Muscle of leg (tissue), 11 donors: ENCODE measurements around the gene GRAMD2A. TPM values are rescaled to one million over a fixed set of nuclear protein-coding genes. Genes with fewer than 3 reads are reported as not detected.
"Not testable (repeated sequence)": the region's sequence is repeated elsewhere in the genome, so short reads cannot be mapped to it uniquely, and the experiment has no call there.

Experiments
- DNase-seq: peaks from one replicate; pipeline ENCODE4 v3.0.0; 2013
- H3K27ac ChIP-seq: one replicate; pipeline ENCODE4 v1.5.1; 2013; ENCODE audit warnings: mild to moderate bottlenecking, low read length, control low read depth
- H3K27me3 ChIP-seq: one replicate; pipeline ENCODE4 v1.6.1; 2013; ENCODE audit warnings: low read length; ENCODE audit not compliant: control insufficient read depth, insufficient read depth
- H3K36me3 ChIP-seq: one replicate; pipeline ENCODE4 v1.6.1; 2013; ENCODE audit warnings: low read length; ENCODE audit not compliant: control insufficient read depth, insufficient read depth
- H3K4me1 ChIP-seq: one replicate; pipeline ENCODE4 v1.6.1; 2013; ENCODE audit warnings: low read length; ENCODE audit not compliant: control insufficient read depth, insufficient read depth
- H3K4me3 ChIP-seq: one replicate; pipeline ENCODE4 v1.5.1; 2013; ENCODE audit warnings: low read length, control low read depth
- H3K9me3 ChIP-seq: replicated peaks from 2 replicates; pipeline ENCODE4 v1.6.1; 2013; ENCODE audit warnings: low read depth, low read length; ENCODE audit not compliant: control insufficient read depth
- WGBS: methylation state at CpG from one replicate; pipeline ENCODE4 v1.1.5; 2013; ENCODE audit warnings: missing lambda C conversion rate; ENCODE audit not compliant: insufficient coverage; 5-methylcytosine and 5-hydroxymethylcytosine counted together
- polyA plus RNA-seq, 8 donors: library from polyadenylated mRNA; unstranded; fragments of 120-200 nt; gene quantifications; one replicate each; pipeline versions ENCODE4 v1.2.1 to v1.2.3, GENCODE V29; 2013; ENCODE audit warnings: inconsistent platforms in 1 of 8, low replicate concordance in 1 of 8; ENCODE audit not compliant: insufficient read length in 8 of 8, insufficient read depth in 1 of 8
- total RNA-seq: library from RNA; stranded (reverse); fragments of 120-200 nt; gene quantifications from one replicate; pipeline ENCODE4 v1.2.4, GENCODE V29; 2013

The GRAMD2A gene
- total and polyA plus RNA-seq, 9 donors: 0.61 to 2.8 (median 1.5) TPM

DNA sequence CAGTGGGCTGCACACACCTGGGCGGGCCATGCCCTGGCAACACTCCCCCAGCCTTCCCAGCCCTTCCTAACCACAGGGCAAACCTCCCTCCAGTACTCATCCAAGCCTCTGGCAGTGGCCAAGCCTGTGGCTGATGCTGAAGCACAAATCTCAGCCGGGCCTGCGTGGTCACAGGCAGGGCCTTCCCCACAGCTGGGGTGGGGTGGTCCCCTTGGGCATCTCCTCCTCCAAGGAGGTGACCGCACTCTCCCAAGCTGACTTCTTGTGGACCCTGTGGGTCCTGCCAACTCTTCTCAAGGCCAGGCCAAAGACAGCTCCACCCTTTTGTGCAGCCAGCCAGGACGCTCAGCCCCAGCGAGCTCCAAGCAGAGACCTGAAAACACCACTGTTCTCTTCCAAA lies 21.4 kb downstream of the GRAMD2A start:
- no peaks in the 10 kb centered on the region for H3K36me3 ChIP-seq
- DNase-seq: no peak
- H3K4me1 ChIP-seq: peaks cover 11% of the 10 kb centered on the region
- H3K4me3 ChIP-seq: no peak overlapping the region
- no peaks in the 10 kb centered on the region for H3K9me3 ChIP-seq
- H3K27me3 ChIP-seq: peaks cover 2% of the 10 kb centered on the region
- WGBS: 56% methylated on average over 6 of the region's 6 CpGs
- no peak overlapping the region for H3K27ac ChIP-seq

DNA sequence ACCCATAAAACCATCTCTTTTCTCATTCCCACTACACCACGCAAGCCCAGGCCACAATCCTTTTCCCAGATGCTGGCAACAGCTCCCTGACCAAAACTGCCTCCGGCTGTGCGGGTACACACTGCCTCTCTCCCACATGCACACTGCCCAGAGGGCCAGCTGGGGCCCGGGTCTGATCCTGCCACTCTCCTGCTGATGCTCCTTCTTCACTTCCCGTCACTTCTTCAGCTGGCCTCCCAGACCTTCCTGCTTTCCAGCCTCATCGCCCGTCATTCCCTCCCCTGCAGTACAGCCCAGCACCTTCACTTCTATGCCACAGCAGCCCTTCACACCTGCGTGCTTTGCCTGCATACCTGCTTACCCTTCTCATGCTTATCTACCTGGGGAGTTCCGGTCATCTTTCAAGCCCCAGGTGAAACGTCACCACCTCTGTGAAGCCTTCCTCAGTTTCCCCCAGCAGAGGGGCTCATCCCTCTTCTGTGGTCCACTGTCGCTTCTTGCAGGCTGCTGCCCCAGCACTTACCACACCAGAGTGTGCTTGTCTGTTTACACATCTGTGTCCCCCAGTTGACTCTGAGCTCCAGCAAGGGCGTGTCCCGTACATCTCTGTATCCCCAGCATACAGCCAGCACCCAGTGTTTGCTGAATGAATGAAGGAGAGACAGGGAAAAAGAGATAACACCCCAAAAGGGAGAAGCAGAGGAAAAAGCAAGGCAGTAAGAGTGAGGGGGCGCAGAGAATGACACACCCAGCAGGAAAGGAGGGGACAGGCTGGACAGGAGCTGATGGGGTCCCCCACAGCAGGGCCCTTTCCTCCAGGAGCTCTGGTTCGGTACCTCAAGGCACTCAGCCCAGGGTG lies 22.2 kb downstream of the GRAMD2A start:
- H3K9me3 ChIP-seq: no peaks in the 10 kb centered on the region
- DNase-seq: no peak
- H3K36me3 ChIP-seq: no peaks in the 10 kb centered on the region
- 75% methylated on average over 13 of the region's 15 CpGs for WGBS
- no peak overlapping the region for H3K4me3 ChIP-seq
- peaks cover 2% of the 10 kb centered on the region for H3K27me3 ChIP-seq
- no peak overlapping the region for H3K27ac ChIP-seq
- H3K4me1 ChIP-seq: peaks cover 9% of the 10 kb centered on the region

DNA sequence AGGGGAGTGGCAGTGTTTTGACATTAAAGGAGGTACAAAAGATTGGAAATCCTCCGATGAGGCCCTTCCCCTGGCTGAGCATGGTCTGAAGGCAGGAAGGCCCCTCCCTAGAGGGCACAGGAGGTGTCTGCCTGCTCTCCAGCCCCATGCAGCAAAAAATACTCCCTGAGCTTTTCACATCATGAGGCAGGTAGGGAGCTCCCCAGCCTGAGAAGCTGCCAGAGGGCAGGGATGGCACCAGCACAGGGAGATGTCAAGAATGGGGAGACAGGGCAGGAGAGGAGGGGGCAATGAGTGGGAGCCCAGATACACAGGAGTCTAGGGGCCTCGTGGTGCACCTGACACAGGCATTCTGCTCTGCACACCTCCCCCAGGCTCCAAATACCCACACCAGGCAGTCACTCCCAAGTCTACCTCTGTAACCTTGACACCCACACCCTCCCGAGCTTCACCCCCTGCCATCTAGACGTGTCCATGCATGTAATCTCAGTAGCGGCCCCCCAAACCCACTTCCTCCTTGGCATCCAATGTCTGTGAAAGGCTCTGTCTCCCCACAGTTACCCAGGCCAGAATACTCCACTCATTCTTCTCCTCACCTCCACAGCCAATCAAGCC lies 22.9 kb downstream of the GRAMD2A start:
- peaks cover 2% of the 10 kb centered on the region for H3K4me1 ChIP-seq
- no peak overlapping the region for H3K4me3 ChIP-seq
- no peaks in the 10 kb centered on the region for H3K9me3 ChIP-seq
- WGBS: 67% methylated on average over 5 of the region's 5 CpGs
- H3K36me3 ChIP-seq: no peaks in the 10 kb centered on the region
- no peak for DNase-seq
- peaks cover 2% of the 10 kb centered on the region for H3K27me3 ChIP-seq
- H3K27ac ChIP-seq: no peak overlapping the region

DNA sequence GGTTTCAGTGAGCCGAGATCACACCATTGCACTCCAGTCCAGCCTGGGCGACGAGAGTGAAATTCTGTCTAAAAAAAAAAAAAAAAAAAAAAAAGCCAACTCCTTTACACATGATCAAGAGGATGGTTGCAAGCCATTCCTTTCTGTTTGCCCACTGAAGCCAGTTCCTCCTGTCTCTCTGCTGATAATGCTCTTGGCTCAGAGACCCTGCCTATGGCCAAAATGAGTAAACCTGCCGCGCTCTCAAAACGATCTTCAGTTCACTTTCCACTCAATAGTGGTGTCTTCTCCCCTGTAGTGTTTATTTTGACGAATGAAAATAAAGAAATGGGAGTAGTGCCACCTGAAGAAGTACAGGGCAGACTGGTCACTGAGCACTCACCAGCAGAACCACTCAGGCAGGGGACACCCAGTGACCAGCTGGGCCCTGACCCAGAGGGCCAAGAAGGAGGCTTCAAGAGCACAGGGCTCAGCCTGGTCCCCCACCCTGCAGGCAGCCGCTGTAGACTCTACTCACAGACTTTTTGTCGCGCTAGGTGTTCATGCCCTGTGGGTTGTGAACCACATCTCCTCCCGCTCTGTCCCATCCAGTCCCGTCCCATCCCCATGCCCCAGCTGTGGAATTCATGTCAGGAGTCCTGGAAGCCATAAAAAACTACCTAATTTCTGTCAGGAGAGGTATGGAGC lies 23.6 kb downstream of the GRAMD2A start:
- Histone ChIP-seq H3K4me1 (peaks cover 2% of the 10 kb centered on the region), H3K27me3 (peaks cover 2% of the 10 kb centered on the region), H3K36me3 (no peaks in the 10 kb centered on the region), H3K27ac (no peak overlapping the region), H3K9me3 (no peaks in the 10 kb centered on the region), H3K4me3 (no peak overlapping the region)
- 86% methylated on average over 1 of the region's 12 CpGs for WGBS
- DNase-seq: no peak

DNA sequence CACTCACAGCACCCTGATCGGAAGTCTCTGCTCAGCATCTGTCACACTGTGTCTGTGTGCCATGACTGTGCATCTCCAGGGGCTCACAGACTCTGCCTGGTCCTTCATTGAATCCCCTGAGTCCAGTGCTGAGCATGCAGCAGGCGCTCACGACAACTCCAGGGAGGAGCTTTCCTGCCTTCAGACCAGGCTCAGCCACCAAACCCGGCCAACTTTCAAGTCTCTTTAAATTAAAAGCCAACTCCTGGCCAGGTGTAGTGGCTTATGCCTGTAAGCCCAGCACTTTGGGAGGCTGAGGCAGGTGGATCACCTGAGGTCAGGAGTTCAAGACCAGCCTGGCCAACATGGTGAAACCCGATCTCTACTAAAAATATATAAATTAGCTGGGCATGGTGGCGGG lies 24.2 kb downstream of the GRAMD2A start:
- Histone ChIP-seq H3K4me1 (peaks cover 8% of the 10 kb centered on the region), H3K36me3 (no peaks in the 10 kb centered on the region), H3K9me3 (no peaks in the 10 kb centered on the region), H3K27me3 (peaks cover 2% of the 10 kb centered on the region), H3K4me3 (no peak overlapping the region), H3K27ac (no peak overlapping the region)
- 100% methylated on average over 1 of the region's 6 CpGs for WGBS
- no peak for DNase-seq

DNA sequence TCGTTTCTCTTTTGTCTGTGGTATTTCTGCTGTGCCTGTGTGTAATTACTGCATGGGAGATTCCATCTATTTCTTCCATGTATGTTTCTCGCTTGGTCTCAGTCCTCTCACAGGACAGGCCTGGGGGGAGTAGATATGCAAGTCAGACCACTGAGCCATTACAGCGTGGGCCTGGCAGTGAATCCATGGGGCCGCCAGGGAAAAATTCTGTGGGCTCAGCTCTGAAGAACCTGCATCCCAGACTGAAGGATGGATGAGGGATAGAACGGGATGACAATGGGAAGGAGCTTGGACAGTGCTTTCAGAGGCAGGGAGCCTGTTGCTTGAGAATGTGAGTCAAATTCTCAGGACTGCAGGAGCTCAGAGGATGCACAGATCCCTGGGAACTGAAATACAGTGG lies 24.8 kb downstream of the GRAMD2A start:
- Histone ChIP-seq H3K36me3 (no peaks in the 10 kb centered on the region), H3K27ac (no peak overlapping the region), H3K27me3 (peaks cover 2% of the 10 kb centered on the region), H3K9me3 (no peaks in the 10 kb centered on the region), H3K4me3 (no peak overlapping the region), H3K4me1 (peaks cover 13% of the 10 kb centered on the region)
- WGBS: 67% methylated on average over 4 of the region's 5 CpGs
- DNase-seq: no peak

DNA sequence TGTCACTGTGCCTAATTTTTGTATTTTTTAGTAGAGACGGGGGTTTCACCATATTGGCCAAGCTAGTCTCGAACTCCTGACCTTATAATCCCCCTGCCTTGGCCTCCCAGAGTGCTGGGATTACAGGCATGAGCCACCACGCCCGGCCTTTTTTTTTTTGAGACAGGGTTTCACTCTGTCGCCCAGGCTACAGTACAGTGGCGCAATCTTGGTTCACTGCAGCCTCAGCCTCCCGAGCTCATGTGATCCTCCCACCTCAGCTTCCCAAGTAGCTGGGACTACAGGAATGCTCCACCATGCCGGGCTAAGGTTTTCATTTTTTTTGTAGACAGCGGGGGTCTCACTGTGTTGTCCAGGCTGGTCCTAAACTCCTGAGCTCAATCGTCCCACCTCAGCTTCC lies 25.6 kb downstream of the GRAMD2A start:
- WGBS: 89% methylated on average over 7 of the region's 10 CpGs
- not testable (repeated sequence) for H3K27me3 ChIP-seq, H3K4me3 ChIP-seq, H3K9me3 ChIP-seq, H3K27ac ChIP-seq, DNase-seq, H3K36me3 ChIP-seq
- H3K4me1 ChIP-seq: peaks cover 13% of the 10 kb centered on the region

DNA sequence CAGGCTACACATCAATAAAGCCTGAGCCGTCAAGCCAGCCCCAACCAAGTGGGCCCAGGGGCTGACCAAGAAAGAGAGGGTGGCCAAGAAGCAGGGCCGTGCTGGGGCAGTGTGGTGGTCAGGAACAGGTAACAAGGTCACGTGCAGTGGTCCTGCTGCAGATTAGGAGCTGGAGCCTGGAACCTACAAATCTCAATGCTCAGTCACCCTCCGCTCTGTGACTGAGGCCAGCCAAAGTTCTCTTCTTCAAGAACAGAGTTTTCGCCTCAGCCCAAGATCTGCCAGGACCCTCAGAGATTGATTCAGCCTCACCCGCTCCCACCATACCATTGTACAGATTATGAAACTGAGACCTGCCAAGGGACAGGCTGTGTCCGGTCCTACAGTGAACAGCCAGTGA lies 26.9 kb downstream of the GRAMD2A start:
- no peak overlapping the region for H3K4me3 ChIP-seq
- no peaks in the 10 kb centered on the region for H3K36me3 ChIP-seq
- peaks cover 13% of the 10 kb centered on the region for H3K4me1 ChIP-seq
- H3K27me3 ChIP-seq: no peaks in the 10 kb centered on the region
- no peak overlapping the region for H3K27ac ChIP-seq
- 86% methylated on average over 6 of the region's 7 CpGs for WGBS
- H3K9me3 ChIP-seq: no peaks in the 10 kb centered on the region
- DNase-seq: no peak

DNA sequence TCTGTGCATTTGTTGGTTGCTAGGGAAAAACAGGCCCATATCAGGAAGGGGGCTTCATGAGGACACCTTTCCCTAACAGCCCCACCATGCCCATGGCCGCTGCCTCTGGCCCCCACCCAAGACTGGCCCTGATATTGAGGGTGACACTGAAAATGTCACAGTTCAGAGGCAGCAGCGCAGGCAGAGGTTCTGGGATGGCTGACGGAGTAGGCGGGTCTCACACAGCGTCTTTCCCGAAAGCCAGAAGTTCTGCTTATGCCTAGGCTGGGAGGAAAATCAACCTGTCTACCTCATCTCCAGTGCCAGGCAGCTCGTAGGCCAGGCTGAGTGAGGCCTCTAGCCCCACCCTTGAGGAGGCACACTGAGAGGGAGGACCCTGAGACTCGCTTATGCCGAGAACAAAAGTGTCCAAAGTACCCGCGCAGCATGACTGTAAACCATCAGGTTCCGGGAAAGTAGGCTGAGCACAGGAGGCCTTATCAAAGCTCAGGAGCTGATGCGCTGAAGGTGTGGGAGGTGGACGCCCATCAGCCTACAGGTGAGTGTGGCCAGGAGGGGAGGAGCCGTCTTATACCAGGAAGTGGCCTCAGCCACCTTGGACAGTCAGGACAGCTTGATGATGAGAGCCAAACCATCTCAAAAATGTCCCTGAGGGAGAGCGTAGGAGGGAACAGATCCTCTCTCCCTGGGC lies 27.5 kb downstream of the GRAMD2A start:
- no peak overlapping the region for H3K4me3 ChIP-seq
- WGBS: 86% methylated on average over 12 of the region's 16 CpGs
- H3K9me3 ChIP-seq: no peaks in the 10 kb centered on the region
- no peak overlapping the region for H3K27ac ChIP-seq
- no peaks in the 10 kb centered on the region for H3K27me3 ChIP-seq
- DNase-seq: no peak
- no peaks in the 10 kb centered on the region for H3K36me3 ChIP-seq
- peaks cover 13% of the 10 kb centered on the region for H3K4me1 ChIP-seq
